GM23248 (cell line): Measurements from ENCODE around the gene ZFAND3.

Source experiments
- EZH2 ChIP-seq: fragments of 200-600 bp; sonication (generic); IDR thresholded peaks from 2 replicates; pipeline ENCODE4 v1.6.1; 2018; ENCODE audit warnings: antibody characterized with exemption, mild to moderate bottlenecking; ENCODE audit not compliant: insufficient read depth, poor library complexity, severe bottlenecking
- EZH2phosphoT487 ChIP-seq: fragments of 200-600 bp; sonication (generic); IDR thresholded peaks from 2 replicates; pipeline ENCODE4 v1.6.1; 2018; ENCODE audit warnings: antibody characterized with exemption, moderate library complexity, mild to moderate bottlenecking, low read depth; ENCODE audit not compliant: insufficient read depth

DNA sequence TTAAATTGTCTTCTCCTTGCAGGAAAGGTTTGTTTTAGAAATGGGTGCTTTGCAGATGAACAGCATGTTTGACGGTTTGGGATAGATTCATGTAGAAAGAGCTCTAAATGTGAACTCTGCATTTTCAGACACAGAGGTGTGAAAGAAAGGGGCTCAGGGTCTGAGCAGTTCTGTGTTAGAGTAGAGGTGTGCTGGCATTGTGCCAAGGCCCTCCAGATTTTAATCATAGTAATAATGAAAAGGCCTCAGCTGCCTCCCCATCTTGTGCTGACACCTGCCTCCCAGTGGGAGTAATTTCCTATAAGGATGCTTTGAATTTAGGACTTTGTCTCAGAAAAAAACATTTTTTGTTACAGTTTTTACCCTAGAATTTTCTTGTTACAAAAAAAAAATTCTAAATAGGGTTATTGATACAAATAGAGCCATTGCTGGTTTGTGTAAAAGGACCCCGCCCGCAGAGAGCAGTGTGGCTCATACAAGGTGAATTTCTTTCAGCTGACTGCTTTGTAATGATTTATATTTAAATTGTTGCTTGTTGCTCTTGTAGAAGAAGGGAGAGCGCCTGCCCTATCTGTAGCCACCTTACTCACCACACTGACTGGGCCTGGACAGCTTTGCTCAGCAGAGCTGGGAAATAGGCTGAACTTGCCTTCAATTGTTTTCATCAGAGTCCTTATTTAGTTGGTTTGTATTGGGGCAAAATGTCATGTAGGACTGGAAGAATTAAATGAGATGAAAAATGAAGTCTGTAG, 294.5 kb downstream of the ZFAND3 start:
- no peak for TF ChIP-seq EZH2phosphoT487
- TF ChIP-seq EZH2: no peak
